K562 (cell line): Measurements from ENCODE around the gene CXCL6. TPM values are rescaled to one million over a fixed set of nuclear protein-coding genes. Genes with fewer than 3 reads are reported as not detected.
A peak's percentile ranks its signal among the peaks of the same experiment; 100 is the strongest.

Experiments
- ATF4 ChIP-seq: fragments of 450-650 bp; formaldehyde crosslinking; IDR thresholded peaks from 2 replicates; pipeline ENCODE4 v1.4.0; 2022; ENCODE audit warnings: mild to moderate bottlenecking, moderate library complexity
- CBFB ChIP-seq: sonication (generic); formaldehyde crosslinking; IDR thresholded peaks from 2 replicates; pipeline ENCODE4 v1.4.0; 2020; ENCODE audit warnings: mild to moderate bottlenecking, missing genetic modification reagents
- E2F3 ChIP-seq: fragments of 250-450 bp; sonication (Bioruptor Pico); IDR thresholded peaks from 2 replicates; pipeline ENCODE4 v1.4.0; 2020; ENCODE audit warnings: mild to moderate bottlenecking
- HBP1 ChIP-seq: fragments of 450-650 bp; formaldehyde crosslinking; IDR thresholded peaks from 2 replicates; pipeline ENCODE4 v1.4.0; 2022; ENCODE audit warnings: missing genetic modification characterization
- HIVEP1 ChIP-seq: fragments of 250-450 bp; sonication (Bioruptor Pico); IDR thresholded peaks from 2 replicates; pipeline ENCODE4 v1.4.0; 2020; ENCODE audit warnings: mild to moderate bottlenecking
- MCM2 ChIP-seq: fragments of 450-650 bp; IDR thresholded peaks from 2 replicates; pipeline ENCODE4 v1.6.1; 2017; ENCODE audit warnings: low read depth, mild to moderate bottlenecking
- MTA1 ChIP-seq: fragments of 450-650 bp; IDR thresholded peaks from 2 replicates; pipeline ENCODE4 v1.6.1; 2017; ENCODE audit warnings: borderline replicate concordance
- NFE2 ChIP-seq: IDR thresholded peaks from 2 replicates; pipeline ENCODE4 v1.6.1; 2014; ENCODE audit warnings: antibody characterized with exemption, low read depth
- NFXL1 ChIP-seq: fragments of 450-650 bp; formaldehyde crosslinking; IDR thresholded peaks from 2 replicates; pipeline ENCODE4 v1.4.0; 2021; ENCODE audit warnings: mild to moderate bottlenecking
- SMARCC2 ChIP-seq: fragments of 450-650 bp; IDR thresholded peaks from 2 replicates; pipeline ENCODE4 v1.6.1; 2017; ENCODE audit warnings: antibody characterized with exemption, moderate library complexity, mild to moderate bottlenecking, low read depth
- THRAP3 ChIP-seq: fragments of 450-650 bp; IDR thresholded peaks from 2 replicates; pipeline ENCODE4 v1.6.1; 2016; ENCODE audit warnings: mild to moderate bottlenecking, inconsistent platforms, borderline replicate concordance
- USF1 ChIP-seq: sonication (generic); formaldehyde crosslinking; IDR thresholded peaks from 2 replicates; pipeline ENCODE4 v1.9.0; 2022; ENCODE audit warnings: mild to moderate bottlenecking, missing genetic modification reagents
- ZBTB11 ChIP-seq, 3 experiments: fragments of 200-800 bp in 1 of 3; fragments of 250-450 bp in 1 of 3; fragments of 450-650 bp in 1 of 3; sonication (Bioruptor Pico) in 1 of 3; sonication (Bioruptor generic) in 1 of 3; formaldehyde crosslinking in 1 of 3; IDR thresholded peaks; 2 replicates each; pipeline versions ENCODE4 v1.6.1 to v1.8.0; 2016 to 2022; ENCODE audit warnings: mild to moderate bottlenecking in 2 of 3, missing genetic modification characterization in 2 of 3, missing compliant biosample characterization in 1 of 3, moderate library complexity in 1 of 3
- ZNF146 ChIP-seq: IDR thresholded peaks from one replicate; pipeline ENCODE4 v1.6.1; 2018; ENCODE audit warnings: missing compliant biosample characterization; ENCODE audit not compliant: unreplicated experiment
- ZNF384 ChIP-seq: IDR thresholded peaks from 2 replicates; pipeline ENCODE4 v1.6.1; 2012; ENCODE audit warnings: low read depth, low read length, improper control_type of control experiment
- ZNF586 ChIP-seq: fragments of 450-650 bp; formaldehyde crosslinking; conservative IDR thresholded peaks from 2 replicates; pipeline ENCODE4 v1.4.0; 2020; ENCODE audit warnings: mild to moderate bottlenecking, moderate library complexity
- ZNF592 ChIP-seq: fragments of 450-650 bp; IDR thresholded peaks from 2 replicates; pipeline ENCODE4 v1.6.1; 2017; ENCODE audit warnings: antibody characterized with exemption, mild to moderate bottlenecking
- ZNF778 ChIP-seq: fragments of 450-650 bp; formaldehyde crosslinking; IDR thresholded peaks from 2 replicates; pipeline ENCODE4 v1.4.0; 2020; ENCODE audit warnings: mild to moderate bottlenecking, moderate library complexity
- polyA plus RNA-seq, 8 experiments: library from polyadenylated mRNA; depleted of rRNA in 4 of 8; stranded (reverse) in 5 of 8; unstranded in 3 of 8; fragments of >200 nt; fragmentation: Nextera tagmentation in 2 of 8; fragmentation: Illumina TruSeq in 1 of 8; extraction: Ambion mirVana in 2 of 8; extraction: Trizol in 1 of 8; gene quantifications; 2 replicates each; pipeline versions ENCODE4 v1.2.1 to v1.2.3, GENCODE V29; 2011 to 2014; ENCODE audit warnings: inconsistent platforms in 1 of 8, missing spikeins in 1 of 8
- total RNA-seq, 7 experiments: library from RNA; depleted of rRNA in 6 of 7; stranded (reverse); fragments of >200 nt in 6 of 7; fragmentation: Illumina TruSeq in 2 of 7; extraction: Trizol in 2 of 7; gene quantifications; 2 replicates each; pipeline versions ENCODE4 v1.2.1 to v1.2.3, GENCODE V29; 2011 to 2021; ENCODE audit warnings: low replicate concordance in 1 of 7

CXCL6 gene
- total and polyA plus RNA-seq, 9 of the 15 experiments (the other 6 are each of a cell fraction or from before 2014, with no cell fraction given): not detected

- TF ChIP-seq ATF4 (CRISPR knock-in tag) (no peak), ZNF778 (no peak), CBFB (no peak), NFE2 (peak; percentile 96), E2F3 (CRISPR knock-in tag) (no peak), HBP1 (CRISPR knock-in tag) (no peak), USF1 (no peak), SMARCC2 (peak; percentile 95), ZNF384 (0 out of 2 replicates have a peak, but pooled peaks have one; percentile 36), ZNF586 (CRISPR knock-in tag) (no peak), NFXL1 (no peak), ZNF146 (CRISPR knock-in tag) (no peak), THRAP3 (no peak), MTA1 (peak; percentile 64; the same call in 1 of the 2 replicates), ZNF592 (no peak; the same call in none of the 2 replicates), ZBTB11 (CRISPR knock-in tag; IDR thresholded peaks at IDR 0.05) (no peak), MCM2 (no peak), HIVEP1 (CRISPR knock-in tag) (no peak)
Observed at GRCh38 chr4:73832651-73833237, 3.7 kb upstream of the CXCL6 start (continued).
